Activated naive CD8-positive, alpha-beta T cell (primary cell): ENCODE measurements around the gene BPNT1.
"Not testable (repeated sequence)": the region's sequence is repeated elsewhere in the genome, so short reads cannot be mapped to it uniquely, and the experiment has no call there.

ENCODE experiments used
- H3K27ac Mint-ChIP-seq: one replicate; pipeline ENCODE4 v1.8.0; 2021; ENCODE audit warnings: mixed read lengths
- H3K27me3 Mint-ChIP-seq: one replicate; pipeline ENCODE4 v1.8.0; 2021; ENCODE audit warnings: mixed read lengths
- H3K36me3 Mint-ChIP-seq: one replicate; pipeline ENCODE4 v1.8.0; 2021; ENCODE audit warnings: mixed read lengths
- H3K4me1 Mint-ChIP-seq: one replicate; pipeline ENCODE4 v1.8.0; 2021; ENCODE audit warnings: low read depth, mixed read lengths
- H3K4me3 Mint-ChIP-seq: one replicate; pipeline ENCODE4 v1.8.0; 2021; ENCODE audit warnings: mild to moderate bottlenecking, mixed read lengths
- H3K9me3 Mint-ChIP-seq: one replicate; pipeline ENCODE4 v1.8.0; 2021; ENCODE audit warnings: low read depth, mixed read lengths

BPNT1 gene, protein sequence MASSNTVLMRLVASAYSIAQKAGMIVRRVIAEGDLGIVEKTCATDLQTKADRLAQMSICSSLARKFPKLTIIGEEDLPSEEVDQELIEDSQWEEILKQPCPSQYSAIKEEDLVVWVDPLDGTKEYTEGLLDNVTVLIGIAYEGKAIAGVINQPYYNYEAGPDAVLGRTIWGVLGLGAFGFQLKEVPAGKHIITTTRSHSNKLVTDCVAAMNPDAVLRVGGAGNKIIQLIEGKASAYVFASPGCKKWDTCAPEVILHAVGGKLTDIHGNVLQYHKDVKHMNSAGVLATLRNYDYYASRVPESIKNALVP

DNA sequence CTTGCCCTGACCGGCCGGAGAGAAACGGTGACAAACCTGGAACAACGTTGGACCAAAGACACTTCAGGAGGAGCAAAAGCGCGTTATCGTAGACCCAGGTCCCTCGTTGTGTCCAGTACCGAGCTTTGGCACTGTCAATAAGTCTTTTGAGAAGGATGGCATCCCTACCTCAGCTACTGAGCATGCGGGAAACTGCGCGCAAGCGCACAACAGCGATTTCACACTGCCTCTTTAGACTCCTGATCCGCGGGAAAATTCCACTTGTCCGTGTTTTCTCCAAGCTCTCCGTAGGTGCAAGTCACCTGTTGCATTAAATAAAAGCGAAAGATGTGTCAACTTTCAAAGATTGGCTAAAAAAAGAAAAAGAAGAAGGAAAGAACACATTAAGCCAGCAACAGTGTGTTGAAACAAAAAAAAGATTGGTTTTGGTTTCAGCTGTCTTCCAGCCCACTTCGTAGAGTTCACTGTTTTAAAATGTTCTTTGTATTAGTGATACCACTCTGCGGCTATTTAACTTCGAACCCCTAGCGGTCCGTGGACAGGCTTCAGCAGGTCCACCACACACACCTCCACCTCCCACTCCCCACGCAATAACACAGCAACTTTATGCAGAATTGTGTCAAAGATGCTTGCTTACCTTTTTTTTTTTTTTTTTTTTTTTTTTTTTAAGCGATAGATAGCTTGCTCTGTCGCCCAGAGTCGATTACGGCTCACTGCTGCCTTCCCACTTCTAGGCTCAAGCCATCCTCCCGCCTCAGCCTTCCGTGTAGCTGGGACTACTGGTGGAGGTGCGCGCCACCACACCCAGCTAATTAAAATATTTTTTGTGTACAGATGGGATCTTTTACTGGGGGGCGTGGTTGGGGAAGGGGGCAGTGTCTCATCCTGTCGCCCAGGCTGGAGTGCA lies at the start of gene BPNT1:
Gene BPNT1 (minus strand): TSS at position 139 of the 907 bp plus-strand sequence. CDS start 9,942 bp downstream, outside the sequence.
- Mint-ChIP-seq H3K27me3 (no peaks in the 10 kb centered on the region), H3K4me3 (peak within 1 kb of the TSS; percentile 93), H3K9me3 (no peaks in the 10 kb centered on the region), H3K36me3 (no peaks in the 10 kb centered on the region), H3K27ac (peak within 1 kb of the TSS; percentile 92), H3K4me1 (peaks cover 11% of the 10 kb centered on the region)

DNA sequence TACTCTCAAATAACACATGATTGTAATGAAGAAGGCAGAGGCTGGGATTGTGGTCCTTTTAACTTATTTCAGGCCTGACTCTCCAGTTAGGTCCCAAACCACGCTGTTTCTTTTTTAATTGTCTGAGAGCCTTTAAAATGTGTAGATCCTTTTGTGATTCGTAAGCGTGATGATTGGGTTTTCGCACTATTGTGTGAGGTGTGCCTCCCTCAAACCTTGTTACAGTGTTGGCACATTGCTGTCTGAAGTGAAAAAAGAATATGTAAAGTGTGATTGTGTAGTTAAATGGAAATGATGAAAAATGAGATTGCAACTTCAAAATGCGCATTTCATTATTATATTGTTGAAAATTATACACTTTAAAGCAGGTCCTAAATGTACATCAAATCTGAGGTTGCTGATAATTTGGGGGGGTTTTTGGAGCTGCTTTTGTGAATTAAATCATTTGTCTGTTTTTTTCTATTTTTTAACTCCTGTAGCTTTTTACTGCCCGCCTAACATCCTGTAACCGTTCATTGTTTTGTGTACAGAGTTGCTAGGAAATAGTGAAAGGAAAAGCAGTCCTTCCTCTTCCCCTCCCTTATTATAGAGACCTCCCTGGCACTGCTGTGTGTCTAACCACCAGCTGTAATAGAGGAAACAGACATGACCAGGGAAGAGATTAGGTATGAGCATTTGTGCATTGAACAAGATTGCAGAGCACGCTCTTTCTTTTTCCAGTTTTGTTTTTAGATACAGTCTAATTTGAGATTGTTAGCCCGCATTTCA lies 47.6 kb upstream of the BPNT1 start:
- Mint-ChIP-seq H3K4me1 (peaks cover 10% of the 10 kb centered on the region), H3K9me3 (no peaks in the 10 kb centered on the region), H3K4me3 (no peak overlapping the region), H3K36me3 (peaks cover 8% of the 10 kb centered on the region), H3K27ac (peak overlapping the region; percentile 23), H3K27me3 (no peaks in the 10 kb centered on the region)

DNA sequence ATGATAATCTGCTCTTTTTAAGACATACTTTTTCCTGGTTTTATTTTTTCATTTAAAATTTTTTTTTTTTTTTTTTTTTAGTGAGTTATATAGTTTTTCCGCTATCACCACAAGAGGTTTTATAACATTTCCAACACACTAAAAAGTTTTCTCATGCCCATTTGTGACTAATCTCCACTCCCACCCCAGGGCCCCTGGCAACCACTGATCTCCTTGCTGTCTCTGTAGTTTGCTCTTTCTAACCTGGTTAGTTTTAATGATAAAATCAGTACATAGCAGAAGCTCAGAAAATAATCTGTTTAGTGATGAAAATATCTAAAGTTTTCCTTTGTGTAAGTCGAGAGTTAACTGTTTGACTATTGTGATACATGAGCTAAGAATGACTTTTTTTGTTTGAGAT lies 46.2 kb upstream of the BPNT1 start:
- H3K36me3 Mint-ChIP-seq = peaks cover 8% of the 10 kb centered on the region
- H3K27ac Mint-ChIP-seq = no peak overlapping the region
- no peaks in the 10 kb centered on the region for H3K9me3 Mint-ChIP-seq
- H3K4me1 Mint-ChIP-seq = peaks cover 10% of the 10 kb centered on the region
- H3K4me3 Mint-ChIP-seq = no peak overlapping the region
- no peaks in the 10 kb centered on the region for H3K27me3 Mint-ChIP-seq

DNA sequence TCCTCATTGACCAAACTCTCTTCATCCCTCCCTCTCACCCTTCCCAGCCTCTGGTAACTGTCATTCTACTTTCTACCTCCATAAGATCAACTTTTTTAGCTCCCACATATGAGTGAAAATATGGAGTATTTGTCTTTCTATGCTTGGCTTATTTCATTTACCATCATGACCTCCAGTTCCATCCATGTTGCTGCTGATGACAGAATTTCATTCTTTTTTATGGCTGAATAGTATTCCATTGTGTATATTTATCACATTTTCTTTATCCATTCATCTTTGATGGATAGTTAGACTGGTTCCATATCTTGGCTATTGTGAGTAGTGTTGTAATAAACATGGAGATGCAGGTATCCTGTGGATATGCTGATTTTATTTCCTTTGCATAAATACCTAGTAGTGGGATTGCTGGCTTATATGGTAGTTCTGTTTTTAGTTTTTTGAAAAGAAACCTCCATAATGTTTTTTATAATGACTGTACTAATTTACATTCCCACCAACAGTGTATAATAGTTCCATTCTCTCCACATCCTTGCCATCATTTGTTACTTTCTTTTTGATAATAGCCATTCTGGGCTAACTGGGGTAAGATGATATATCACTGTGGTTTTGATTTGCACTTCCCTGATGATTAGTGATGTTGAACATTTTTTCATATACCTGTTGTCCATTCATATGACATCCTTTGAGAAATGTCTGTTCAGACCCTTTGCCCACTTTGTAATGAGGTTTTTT lies 40.1 kb upstream of the BPNT1 start:
- Mint-ChIP-seq H3K27ac (no peak overlapping the region), H3K9me3 (peaks cover 4% of the 10 kb centered on the region), H3K4me3 (no peak overlapping the region), H3K27me3 (no peaks in the 10 kb centered on the region), H3K4me1 (peaks cover 4% of the 10 kb centered on the region), H3K36me3 (peaks cover 23% of the 10 kb centered on the region)

DNA sequence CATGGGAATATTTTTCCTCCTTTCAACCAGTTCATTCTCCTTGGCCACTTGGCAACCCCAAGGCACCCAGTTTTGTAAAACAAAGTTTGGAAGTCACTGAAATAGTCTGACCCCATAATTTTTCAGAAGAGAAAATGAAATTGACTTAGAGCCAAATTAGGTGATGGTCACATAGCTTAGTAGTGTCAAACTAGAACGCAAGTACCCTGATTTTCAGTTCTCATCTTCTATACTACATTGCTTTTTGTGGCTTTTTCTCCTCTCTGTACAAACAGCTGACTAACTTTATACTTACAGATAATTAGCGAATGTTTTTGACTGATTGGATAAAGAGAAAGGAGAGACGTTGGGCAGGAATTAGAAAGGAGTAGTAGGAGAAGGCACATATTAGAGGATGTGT lies 37.5 kb upstream of the BPNT1 start:
- Mint-ChIP-seq H3K4me3 (no peak overlapping the region), H3K9me3 (peaks cover 4% of the 10 kb centered on the region), H3K27me3 (no peaks in the 10 kb centered on the region), H3K36me3 (peaks cover 18% of the 10 kb centered on the region), H3K27ac (no peak overlapping the region), H3K4me1 (peaks cover 7% of the 10 kb centered on the region)

DNA sequence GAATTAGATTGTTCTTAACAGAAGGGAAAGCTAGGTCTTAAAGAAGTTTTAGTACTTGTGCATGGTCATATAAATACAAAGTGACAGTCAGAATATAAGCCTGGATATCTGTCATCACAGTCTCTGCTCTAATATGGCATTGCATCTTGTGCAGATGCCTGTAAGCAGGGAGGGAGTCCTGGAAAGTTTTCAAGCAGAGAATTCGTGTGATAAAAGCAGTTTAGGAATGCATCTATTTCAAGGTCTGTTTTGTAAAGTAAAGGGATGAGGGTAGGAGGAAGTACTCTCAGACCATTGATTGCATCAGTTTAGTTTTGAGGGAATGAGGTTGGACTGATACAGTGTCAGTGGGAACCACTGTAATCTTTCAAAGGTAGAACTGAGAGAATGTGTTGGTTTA lies 35.0 kb upstream of the BPNT1 start:
- Mint-ChIP-seq H3K9me3 (peaks cover 3% of the 10 kb centered on the region), H3K27ac (no peak overlapping the region), H3K27me3 (no peaks in the 10 kb centered on the region), H3K4me1 (peaks cover 8% of the 10 kb centered on the region), H3K4me3 (no peak overlapping the region), H3K36me3 (peaks cover 10% of the 10 kb centered on the region)

DNA sequence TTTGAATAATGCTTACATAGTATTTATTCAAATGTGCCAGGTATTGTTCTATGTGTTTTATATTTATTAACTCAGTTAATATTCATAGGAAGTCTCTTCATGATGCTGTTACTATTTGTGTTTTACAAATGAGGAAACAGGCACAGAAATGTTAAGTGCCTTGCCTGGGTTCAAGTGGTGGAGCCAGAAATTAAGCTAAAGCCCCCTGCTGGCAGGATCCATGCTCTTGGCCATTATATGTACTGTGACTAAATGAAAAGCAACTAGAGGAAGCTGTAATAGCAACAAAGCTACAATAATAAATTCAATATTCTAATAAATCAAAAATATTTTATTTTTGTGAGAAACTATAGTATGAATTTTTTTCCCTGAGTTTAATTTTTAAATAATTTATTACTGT lies 34.3 kb upstream of the BPNT1 start:
- Mint-ChIP-seq H3K4me3 (no peak overlapping the region), H3K4me1 (peaks cover 8% of the 10 kb centered on the region), H3K27ac (no peak overlapping the region), H3K27me3 (no peaks in the 10 kb centered on the region), H3K36me3 (peaks cover 6% of the 10 kb centered on the region), H3K9me3 (no peaks in the 10 kb centered on the region)

DNA sequence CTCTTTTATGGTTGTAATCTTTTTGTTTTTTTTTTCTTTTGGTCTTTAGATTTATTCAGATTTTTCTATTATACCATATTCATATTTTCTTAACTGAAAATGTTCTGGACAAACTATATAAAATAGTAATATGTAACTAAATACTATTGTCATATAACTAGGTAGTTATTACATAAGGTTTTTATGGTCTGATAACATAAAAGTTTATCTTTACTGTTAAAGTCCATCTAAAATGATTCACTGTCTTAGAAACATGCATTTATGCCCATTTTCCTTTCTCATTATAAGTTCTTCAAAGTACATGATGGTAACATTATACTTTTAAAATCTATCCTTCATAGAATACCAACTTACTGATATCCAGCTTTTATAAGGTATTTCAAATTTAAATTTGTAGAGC lies 33.5 kb upstream of the BPNT1 start:
- Mint-ChIP-seq H3K36me3 (peaks cover 4% of the 10 kb centered on the region), H3K4me1 (peaks cover 10% of the 10 kb centered on the region), H3K9me3 (no peaks in the 10 kb centered on the region), H3K27ac (no peak overlapping the region), H3K27me3 (no peaks in the 10 kb centered on the region), H3K4me3 (no peak overlapping the region)

DNA sequence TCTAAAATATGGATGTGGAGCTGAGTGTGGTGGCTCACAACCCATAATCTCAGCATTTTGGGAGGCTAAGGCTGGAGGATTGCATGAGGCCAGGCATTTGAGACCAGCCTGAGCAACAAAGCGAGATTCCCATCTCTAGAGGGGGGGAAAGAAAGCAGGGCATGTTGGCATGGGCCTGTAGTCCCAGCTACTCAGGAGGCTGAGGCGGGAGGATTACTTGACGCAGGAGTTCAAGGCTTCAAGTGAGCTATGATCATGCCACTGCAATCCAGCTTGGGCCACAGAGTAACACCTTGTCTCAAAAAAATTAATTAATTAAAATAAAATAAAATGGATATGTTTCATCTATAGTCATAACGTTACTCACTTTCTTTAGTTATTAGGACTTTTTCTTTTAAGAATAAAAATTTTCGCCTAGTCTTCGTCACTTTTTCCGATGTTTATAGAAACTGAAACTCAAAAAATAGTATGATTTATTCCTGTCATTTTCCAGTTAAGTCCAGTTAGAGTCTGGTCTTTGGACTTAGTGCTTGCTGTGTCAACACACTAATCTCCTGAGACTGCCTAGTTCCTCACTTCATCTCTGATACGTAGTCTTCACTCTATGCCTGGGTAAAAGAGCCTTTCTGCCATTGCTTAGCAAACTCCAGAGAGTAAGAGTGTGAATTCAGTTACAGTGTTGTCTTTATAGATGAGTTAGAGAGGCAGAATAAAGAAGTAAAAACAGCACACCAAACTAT lies 32.4 kb upstream of the BPNT1 start:
- Mint-ChIP-seq H3K9me3 (no peaks in the 10 kb centered on the region), H3K4me3 (no peak overlapping the region), H3K27ac (no peak overlapping the region), H3K36me3 (no peaks in the 10 kb centered on the region), H3K4me1 (peaks cover 7% of the 10 kb centered on the region), H3K27me3 (no peaks in the 10 kb centered on the region)

DNA sequence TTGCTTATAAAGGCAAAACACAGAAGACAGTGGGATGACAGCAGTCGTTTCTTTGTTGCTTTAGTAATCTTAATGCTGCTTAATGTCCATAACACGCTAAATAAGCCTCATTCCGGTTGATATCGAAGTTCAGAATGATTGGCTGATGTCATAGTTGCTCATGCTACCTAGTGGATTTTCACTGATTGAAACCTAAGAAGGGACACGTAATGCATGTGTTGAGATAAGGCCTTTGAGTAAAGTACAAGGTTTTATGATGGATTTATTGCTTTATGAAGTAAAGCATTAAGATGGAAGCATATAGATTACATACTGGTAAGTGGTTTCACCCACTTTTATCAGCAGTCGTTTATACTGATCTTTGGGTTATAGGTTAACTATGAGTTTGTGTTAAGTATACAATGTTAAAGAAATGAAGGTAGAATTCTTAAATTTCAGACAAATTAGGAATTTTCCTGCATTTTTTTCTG lies 29.5 kb upstream of the BPNT1 start:
- Mint-ChIP-seq H3K9me3 (no peaks in the 10 kb centered on the region), H3K4me1 (peaks cover 8% of the 10 kb centered on the region), H3K4me3 (no peak overlapping the region), H3K27me3 (no peaks in the 10 kb centered on the region), H3K36me3 (peaks cover 4% of the 10 kb centered on the region), H3K27ac (peak overlapping the region; percentile 16)

DNA sequence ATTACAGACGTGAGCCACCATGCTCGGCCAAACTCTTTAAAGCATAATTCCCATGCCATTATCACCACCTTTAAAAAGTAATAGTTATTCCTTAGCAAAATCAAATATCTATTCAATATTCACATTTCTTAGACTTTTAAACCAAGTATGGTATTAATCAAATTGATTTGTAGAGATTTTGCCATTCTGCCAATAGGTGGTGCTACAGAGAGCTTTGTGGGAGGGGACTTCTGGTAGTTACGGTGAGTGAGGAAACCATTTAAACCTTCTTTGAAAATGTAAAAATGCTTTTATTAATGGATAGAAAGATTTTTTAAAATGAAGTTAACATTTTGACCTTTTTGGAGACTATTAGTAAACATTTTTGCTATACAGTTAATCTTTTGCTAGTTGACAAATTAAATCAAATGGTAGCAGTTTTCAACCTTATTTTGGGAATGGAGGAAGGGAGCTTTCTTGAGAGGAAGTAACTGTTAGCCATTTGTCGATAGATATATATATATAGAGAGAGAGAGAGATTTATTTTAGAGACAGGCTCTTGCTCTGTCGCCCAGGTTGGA lies 23.6 kb upstream of the BPNT1 start:
- H3K4me3 Mint-ChIP-seq = peak overlapping the region; percentile 4
- H3K4me1 Mint-ChIP-seq = peaks cover 10% of the 10 kb centered on the region
- H3K27me3 Mint-ChIP-seq = no peaks in the 10 kb centered on the region
- H3K27ac Mint-ChIP-seq = no peak overlapping the region
- no peaks in the 10 kb centered on the region for H3K9me3 Mint-ChIP-seq
- H3K36me3 Mint-ChIP-seq = peaks cover 10% of the 10 kb centered on the region

DNA sequence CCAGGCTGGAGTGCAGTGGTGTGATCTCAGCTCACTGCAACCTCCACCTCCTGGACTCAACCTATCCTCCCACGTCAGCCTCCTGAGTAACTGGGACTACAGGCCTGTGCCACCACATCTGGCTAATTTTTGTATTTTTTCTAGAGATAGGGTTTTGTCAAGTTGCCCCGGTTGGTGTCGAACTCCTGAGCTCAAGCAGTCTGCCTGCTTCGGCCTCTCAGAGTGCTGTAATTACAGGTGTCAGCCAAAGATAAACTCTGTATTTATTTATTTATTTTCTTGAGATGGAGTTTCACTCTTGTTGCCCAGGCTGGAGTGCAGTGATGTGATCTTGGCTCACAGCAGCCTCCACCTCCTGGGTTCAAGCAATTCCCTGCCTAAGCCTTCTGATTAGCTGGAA lies 23.0 kb upstream of the BPNT1 start:
- not testable (repeated sequence) for H3K4me3 Mint-ChIP-seq, H3K27ac Mint-ChIP-seq, H3K27me3 Mint-ChIP-seq, H3K9me3 Mint-ChIP-seq, H3K4me1 Mint-ChIP-seq
- peaks cover 10% of the 10 kb centered on the region for H3K36me3 Mint-ChIP-seq

DNA sequence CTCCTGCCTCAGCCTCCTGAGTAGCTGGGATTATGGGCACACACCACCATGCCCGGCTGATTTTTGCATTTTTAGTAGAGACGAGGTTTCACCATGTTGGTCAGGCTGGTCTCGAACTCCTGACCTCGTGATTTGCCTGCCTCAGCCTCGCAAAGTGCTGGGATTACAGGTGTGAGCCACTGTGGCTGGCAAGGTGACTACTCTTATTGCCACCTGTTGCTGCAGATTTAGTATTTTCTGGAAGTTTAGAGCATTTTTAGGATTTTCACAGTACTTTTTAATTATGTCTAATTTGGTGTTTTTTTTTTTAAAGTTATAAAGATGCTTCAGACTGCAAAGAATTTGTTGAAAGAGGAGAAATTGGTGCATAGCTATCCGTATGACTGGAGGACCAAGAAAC lies 20.9 kb upstream of the BPNT1 start:
- not testable (repeated sequence) for H3K4me3 Mint-ChIP-seq, H3K9me3 Mint-ChIP-seq, H3K36me3 Mint-ChIP-seq, H3K4me1 Mint-ChIP-seq, H3K27me3 Mint-ChIP-seq, H3K27ac Mint-ChIP-seq

DNA sequence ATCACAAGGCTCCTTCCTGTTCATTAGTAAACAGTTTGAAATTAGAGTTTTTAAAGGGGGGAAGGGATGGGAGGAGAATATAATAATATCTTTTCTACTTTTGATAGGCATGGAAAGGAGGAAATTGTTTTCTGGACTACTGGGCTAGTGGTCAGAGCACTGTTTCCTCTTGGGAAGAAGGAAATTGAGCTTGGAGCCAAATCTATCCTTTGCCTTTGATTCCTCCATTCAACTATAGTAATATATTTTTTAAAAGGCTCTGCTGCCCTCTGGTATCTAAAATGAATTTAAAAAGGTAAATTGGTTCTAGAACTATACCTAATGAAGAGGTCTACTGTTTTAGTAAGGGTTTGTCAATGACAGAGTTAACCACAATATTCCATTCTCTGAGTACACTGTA lies 10.2 kb upstream of the BPNT1 start:
- Mint-ChIP-seq H3K36me3 (peaks cover 7% of the 10 kb centered on the region), H3K9me3 (no peaks in the 10 kb centered on the region), H3K4me3 (no peak overlapping the region), H3K4me1 (peaks cover 28% of the 10 kb centered on the region), H3K27me3 (no peaks in the 10 kb centered on the region), H3K27ac (no peak overlapping the region)
